CD4-positive, alpha-beta T cell treated with Interleukin-4 for 4 hours (primary cell): Measurements from ENCODE around the gene RBL1.
"Not testable (repeated sequence)": the region's sequence is repeated elsewhere in the genome, so short reads cannot be mapped to it uniquely, and the experiment has no call there.

Experiments used
- DNase-seq: peaks from one replicate; pipeline ENCODE4 v3.0.0-alpha.2; 2020

Gene RBL1

GRCh38 chr20:37095599-37096414 is at the start of gene RBL1:
Gene RBL1, minus strand, starts transcription at chr20:37095997. Its CDS starts 69 bp downstream, at chr20:37095928.
- peak; percentile 85 for DNase-seq

- DNase-seq = no peak
These were observed 49.1 kb upstream of the RBL1 start for GRCh38 chr20:37144856-37145404.

GRCh38 chr20:37142708-37143107 is 46.9 kb upstream of the RBL1 start:
- no peak for DNase-seq

- no peak for DNase-seq
These were observed 41.8 kb upstream of the RBL1 start for GRCh38 chr20:37137547-37137946.

- DNase-seq = no peak
These were observed 38.2 kb upstream of the RBL1 start for GRCh38 chr20:37133952-37134351.

- DNase-seq = no peak
These were observed 35.7 kb upstream of the RBL1 start for GRCh38 chr20:37131486-37131885.

GRCh38 chr20:37128803-37129202 is 33.0 kb upstream of the RBL1 start:
- no peak for DNase-seq

- not testable (repeated sequence) for DNase-seq
These were observed 30.5 kb upstream of the RBL1 start for GRCh38 chr20:37126290-37126689.

- DNase-seq = no peak
These were observed 27.6 kb upstream of the RBL1 start for GRCh38 chr20:37123441-37123840.

- no peak for DNase-seq
These were observed 24.7 kb upstream of the RBL1 start for GRCh38 chr20:37120497-37120896.

- DNase-seq = no peak
These were observed 23.7 kb upstream of the RBL1 start for GRCh38 chr20:37119356-37120036.

- no peak for DNase-seq
These were observed 18.2 kb upstream of the RBL1 start for GRCh38 chr20:37114012-37114411.

GRCh38 chr20:37111926-37112455 is 16.2 kb upstream of the RBL1 start:
- no peak for DNase-seq

GRCh38 chr20:37108676-37109075 is 12.9 kb upstream of the RBL1 start:
- no peak for DNase-seq

- no peak for DNase-seq
These were observed 6.8 kb upstream of the RBL1 start for GRCh38 chr20:37102571-37102970.

- DNase-seq = no peak
These were observed 731 bp upstream of the RBL1 start for GRCh38 chr20:37096415-37097041.

- DNase-seq = peak; percentile 58
These were observed 644 bp downstream of the RBL1 start for GRCh38 chr20:37095108-37095598.

- DNase-seq = no peak
These were observed 5.4 kb downstream of the RBL1 start for GRCh38 chr20:37090407-37090806.

GRCh38 chr20:37081717-37082289 is 14.0 kb downstream of the RBL1 start:
- peak; percentile 42 for DNase-seq

- no peak for DNase-seq
These were observed 18.8 kb downstream of the RBL1 start for GRCh38 chr20:37077009-37077408.

GRCh38 chr20:37075932-37076685 is 19.7 kb downstream of the RBL1 start:
- no peak for DNase-seq
